NCI-H2107 (cell line): Measurements from ENCODE around the gene HS3ST3B1.

Experiments used
- DNase-seq: peaks from one replicate; lab custom pipeline; 2025; lab: John Stamatoyannopoulos, UW

HS3ST3B1 gene

GRCh38 chr17:14354807-14355206 is 53.9 kb downstream of the HS3ST3B1 start:
- no peak for DNase-seq

DNA sequence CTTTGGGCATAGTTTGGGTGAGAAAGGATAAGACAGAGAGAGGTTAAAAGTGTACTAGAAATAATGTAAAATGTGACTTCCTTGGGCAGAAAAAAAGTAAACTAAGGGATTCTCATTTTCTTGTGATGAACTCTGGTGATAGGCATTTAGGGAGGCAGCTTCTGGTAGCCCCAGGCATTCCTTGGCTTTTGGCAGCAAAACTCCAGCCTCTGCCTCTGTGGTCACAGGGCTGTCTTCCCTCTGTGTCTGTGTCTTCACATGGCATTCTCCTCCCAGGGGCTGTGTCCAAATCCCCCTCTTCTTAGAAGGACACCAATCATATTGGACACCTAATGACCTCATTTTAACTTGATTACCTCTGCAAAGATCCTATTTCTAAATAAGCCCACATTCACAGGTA is 54.7 kb downstream of the HS3ST3B1 start:
- DNase-seq: no peak

DNA sequence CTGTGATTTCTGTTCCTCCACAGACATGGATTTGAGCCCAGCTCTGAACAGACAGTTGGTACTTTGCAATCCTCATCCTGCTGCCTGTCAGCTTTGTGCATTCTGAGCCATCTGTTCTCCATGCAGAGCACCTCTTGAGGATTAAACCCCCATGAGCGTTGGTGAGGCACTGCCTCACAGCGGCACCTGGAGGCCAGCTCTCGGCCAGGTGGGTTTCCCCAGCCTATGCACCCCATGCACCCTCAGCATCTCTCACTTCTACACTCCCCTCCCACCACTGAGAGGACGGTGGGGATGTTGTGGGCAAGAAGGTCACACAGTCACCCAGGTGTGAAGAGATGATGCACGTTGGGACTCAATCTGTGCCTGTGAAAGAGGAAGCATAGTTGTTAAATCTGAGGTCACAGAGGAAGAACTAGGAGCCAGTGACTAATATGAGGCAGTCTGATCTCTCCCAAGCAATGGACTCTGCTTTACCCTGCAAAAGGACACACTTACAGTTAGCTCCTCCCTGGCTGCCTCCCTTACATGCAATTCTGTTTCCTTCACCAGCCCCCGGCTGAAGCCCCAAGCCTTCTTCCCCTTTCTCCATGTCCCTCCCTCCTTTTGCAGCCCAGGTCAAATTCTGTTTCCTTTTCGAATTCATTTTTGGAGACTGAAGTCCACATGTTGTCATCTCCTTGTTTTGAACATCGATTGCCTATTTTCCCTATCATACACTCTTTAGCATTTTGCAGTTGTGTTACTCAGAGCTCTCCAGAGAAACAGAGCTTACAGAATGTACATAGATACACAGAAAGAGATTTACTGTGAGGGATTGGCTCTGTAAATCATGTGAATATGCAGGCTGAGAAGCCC is 58.5 kb downstream of the HS3ST3B1 start:
- no peak for DNase-seq

GRCh38 chr17:14360856-14361255 is 60.0 kb downstream of the HS3ST3B1 start:
- DNase-seq: no peak

DNA sequence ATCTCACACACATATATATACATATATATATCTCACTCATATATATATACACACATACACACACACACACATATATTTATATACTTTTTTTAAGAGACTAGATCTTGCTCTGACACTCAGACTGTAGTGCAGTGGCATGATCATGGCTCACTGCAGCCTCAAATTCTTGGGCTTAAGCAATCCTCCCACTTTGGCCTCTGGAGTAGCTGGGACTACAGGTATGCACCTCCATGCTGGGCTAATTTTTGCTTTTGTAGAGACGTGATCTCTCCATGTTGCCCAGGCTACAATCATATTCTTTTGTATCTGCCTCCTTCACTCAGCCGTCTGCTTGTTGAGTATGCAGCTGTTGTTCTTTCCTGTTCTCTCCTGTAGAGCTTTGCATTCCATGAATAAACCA is 60.6 kb downstream of the HS3ST3B1 start:
- DNase-seq: no peak

- no peak for DNase-seq
Measured at GRCh38 chr17:14361945-14362508, 61.1 kb downstream of the HS3ST3B1 start.

DNA sequence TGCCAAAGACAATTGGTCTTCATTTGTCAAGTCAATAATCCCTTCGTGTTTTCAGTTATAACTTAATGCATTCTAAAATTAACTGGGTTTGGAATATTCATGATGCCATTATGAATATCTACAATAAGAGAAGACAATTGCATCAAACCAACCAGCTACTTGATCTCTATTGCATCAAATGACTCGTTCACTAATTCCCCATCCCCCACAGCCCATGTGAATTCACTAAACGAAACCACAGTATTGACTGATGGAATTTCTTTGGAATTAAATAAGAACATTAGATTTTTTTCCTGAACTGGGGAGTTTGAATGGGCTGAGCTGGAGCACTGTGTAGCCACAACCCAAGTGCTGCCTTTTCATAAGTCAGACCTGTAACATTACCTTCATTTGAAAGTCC is 65.3 kb downstream of the HS3ST3B1 start:
- no peak for DNase-seq

GRCh38 chr17:14372461-14372860 is 71.6 kb downstream of the HS3ST3B1 start:
- DNase-seq: no peak

- no peak for DNase-seq
Measured at GRCh38 chr17:14372905-14373613, 72.2 kb downstream of the HS3ST3B1 start.

DNA sequence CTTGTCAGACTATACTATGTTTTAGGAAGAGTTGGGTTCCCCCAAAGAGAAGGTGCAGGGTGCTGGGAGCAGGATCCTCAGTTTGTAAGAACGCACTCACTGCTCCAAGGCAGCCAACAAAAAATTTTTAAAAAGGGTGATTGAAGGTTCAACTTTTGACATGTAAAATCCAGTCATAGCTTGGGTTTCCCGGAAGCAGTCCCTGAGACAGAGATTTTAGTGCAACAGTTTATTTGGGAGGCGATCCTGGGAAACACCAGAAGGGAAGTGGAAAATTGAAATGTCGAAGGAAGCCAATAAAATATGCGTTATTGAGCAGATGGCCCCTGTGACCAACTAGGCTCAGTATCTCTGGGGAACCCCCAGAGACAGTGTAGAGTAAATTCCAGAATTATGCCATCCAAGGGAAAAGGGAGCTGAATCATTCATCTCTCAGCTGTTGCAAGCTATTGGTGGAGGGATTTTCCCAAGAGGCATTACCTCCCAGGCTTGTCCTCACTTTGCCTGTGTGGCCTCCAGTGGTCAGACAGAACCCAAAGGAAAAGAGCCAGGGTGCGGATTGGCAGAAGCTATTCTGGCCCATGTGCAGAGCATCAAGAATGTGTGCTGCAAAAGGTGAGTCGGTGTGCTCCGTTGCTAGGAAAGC is 72.9 kb downstream of the HS3ST3B1 start:
- no peak for DNase-seq

GRCh38 chr17:14374268-14374667 is 73.4 kb downstream of the HS3ST3B1 start:
- no peak for DNase-seq

- DNase-seq: no peak
Measured at GRCh38 chr17:14376666-14377065, 75.8 kb downstream of the HS3ST3B1 start.

GRCh38 chr17:14381606-14382005 is 80.7 kb downstream of the HS3ST3B1 start:
- no peak for DNase-seq

GRCh38 chr17:14387036-14387435 is 86.2 kb downstream of the HS3ST3B1 start:
- DNase-seq: no peak

- DNase-seq: no peak
Measured at GRCh38 chr17:14389681-14390080, 88.8 kb downstream of the HS3ST3B1 start.

GRCh38 chr17:14393723-14394122 is 92.8 kb downstream of the HS3ST3B1 start:
- no peak for DNase-seq

GRCh38 chr17:14395255-14395654 is 94.4 kb downstream of the HS3ST3B1 start:
- DNase-seq: no peak

GRCh38 chr17:14396547-14396946 is 95.7 kb downstream of the HS3ST3B1 start:
- DNase-seq: no peak

GRCh38 chr17:14398766-14399165 is 97.9 kb downstream of the HS3ST3B1 start:
- no peak for DNase-seq
